Stomach (tissue), 9 donors: ENCODE results near the gene PLEKHA5. TPM values are rescaled to one million over a fixed set of nuclear protein-coding genes. Genes with fewer than 3 reads are reported as not detected.

Source experiments
- DNase-seq, 2 donors: peaks; one replicate each; pipeline versions ENCODE4 v3.0.0 to v3.0.0-alpha.2; 2013 to 2019
- H3K27ac ChIP-seq, 5 donors: fragments of 200-600 bp in 4 of 5; sonication (generic) in 4 of 5; one replicate each; pipeline ENCODE4 v1.5.1; 2013 to 2019; ENCODE audit warnings: mild to moderate bottlenecking in 1 of 5, moderate library complexity in 1 of 5
- H3K27me3 ChIP-seq, 3 donors: fragments of 200-600 bp; sonication (generic); one replicate each; pipeline ENCODE4 v1.5.1; 2017 to 2019; ENCODE audit warnings: mixed run types in 1 of 3
- H3K36me3 ChIP-seq, 4 donors: fragments of 200-600 bp; sonication (generic); 1 replicate in 3 of 4; 2 replicates in 1 of 4; pipeline ENCODE4 v1.5.1; 2016 to 2019
- H3K4me1 ChIP-seq, 4 donors: fragments of 200-600 bp; sonication (generic); one replicate each; pipeline ENCODE4 v1.5.1; 2016 to 2019
- H3K4me3 ChIP-seq, 4 donors: fragments of 200-600 bp; sonication (generic) in 3 of 4; one replicate each; pipeline ENCODE4 v1.5.1; 2016 to 2019; ENCODE audit warnings: mild to moderate bottlenecking in 1 of 4
- H3K9me3 ChIP-seq, 4 donors: fragments of 200-600 bp; sonication (generic); one replicate each; pipeline ENCODE4 v1.5.1; 2016 to 2019
- CTCF ChIP-seq, 7 experiments: fragments of 450-650 bp in 4 of 7; fragments of 200-600 bp in 3 of 7; sonication (generic) in 3 of 7; IDR thresholded peaks; one replicate each; pipeline ENCODE4 v1.5.1; 2016 to 2019; ENCODE audit warnings: antibody characterized with exemption in 7 of 7, control low read depth in 2 of 7, mild to moderate bottlenecking in 1 of 7
- EP300 ChIP-seq: sonication (generic); formaldehyde crosslinking; IDR thresholded peaks from one replicate; pipeline ENCODE4 v1.6.1; 2017; ENCODE audit warnings: antibody characterized with exemption
- POLR2A ChIP-seq, 4 donors: fragments of 450-650 bp; IDR thresholded peaks; one replicate each; pipeline ENCODE4 v1.6.1; 2016; ENCODE audit warnings: antibody characterized with exemption in 4 of 4, control low read depth in 2 of 4, mild to moderate bottlenecking in 1 of 4, moderate library complexity in 1 of 4
- POLR2AphosphoS5 ChIP-seq, 3 donors: sonication (generic); formaldehyde crosslinking; IDR thresholded peaks; one replicate each; pipeline ENCODE4 v1.6.1; 2016; ENCODE audit warnings: antibody characterized with exemption in 3 of 3
- WGBS, 5 donors: extraction: QIAGEN DNeasy Blood & Tissue Kit in 3 of 5; methylation state at CpG; one replicate each; pipeline versions ENCODE4 v1.1.5 to v1.1.7; 2013 to 2018; 5-methylcytosine and 5-hydroxymethylcytosine counted together
- intact Hi-C: fragments of 100-400 bp; cut with DNase I; formaldehyde crosslinking; loops from one replicate; pipeline ENCODE4 v1.15.1; 2023; ENCODE audit warnings: low total_unique reads
- polyA plus RNA-seq, 3 donors: library from polyadenylated mRNA; stranded (reverse); fragments of 200-250 nt; gene quantifications; one replicate each; pipeline ENCODE4 v1.2.3, GENCODE V29; 2013
- total RNA-seq, 5 donors: library from RNA; depleted of rRNA; stranded (reverse); fragments of >200 nt; gene quantifications; one replicate each; pipeline versions ENCODE4 v1.1.0 to v1.2.3, GENCODE V29; 2014 to 2016
- donor health status: healthy with polysubstance abuse.
- donor health status: Bipolar disorder and iron deficiency.
- donor health status: healthy.

PLEKHA5 gene
- total and polyA plus RNA-seq, 8 donors, result 13.8 to 156 (median 36.6) TPM

- intact Hi-C loops, result no loop called here
- Histone ChIP-seq H3K27me3 (no peaks in the 10 kb centered on the region), H3K4me3 (no peak overlapping the region), H3K9me3 (no peaks in the 10 kb centered on the region), H3K27ac (peak overlapping the region in 1 of 5 donors; percentile 21), H3K36me3 (no peaks in the 10 kb centered on the region), H3K4me1 (peaks cover 15 to 76% (median 51%) of the 10 kb centered on the region in 4 donors)
- TF ChIP-seq CTCF (IDR thresholded peaks at IDR 0.05), result no peak
- TF ChIP-seq POLR2A (IDR thresholded peaks at IDR 0.05), result no peak
- no peak for TF ChIP-seq POLR2AphosphoS5 (IDR thresholded peaks at IDR 0.05)
- TF ChIP-seq EP300, result no peak
- WGBS, 5 donors, result 83 to 97% (median 91%) methylated on average over 1 of the region's 1 CpG
- DNase-seq, result no peak
Observed at GRCh38 chr12:19191089-19191488, 61.6 kb downstream of the PLEKHA5 start.

- TF ChIP-seq CTCF (IDR thresholded peaks at IDR 0.05) (no peak), POLR2A (IDR thresholded peaks at IDR 0.05) (no peak), EP300 (no peak), POLR2AphosphoS5 (IDR thresholded peaks at IDR 0.05) (no peak)
- H3K36me3 ChIP-seq, result no peaks in the 10 kb centered on the region
- intact Hi-C loops, result no loop called here
- peaks cover 15 to 76% (median 46%) of the 10 kb centered on the region in 4 donors for H3K4me1 ChIP-seq
- no peaks in the 10 kb centered on the region for H3K9me3 ChIP-seq
- H3K27me3 ChIP-seq, result no peaks in the 10 kb centered on the region
- DNase-seq, result no peak
- no peak overlapping the region for H3K4me3 ChIP-seq
- no peak overlapping the region for H3K27ac ChIP-seq
- 86 to 94% (median 90%) methylated on average over 5 of the region's 5 CpGs for WGBS, 5 donors
Observed at GRCh38 chr12:19191563-19191962, 62.0 kb downstream of the PLEKHA5 start.

- Histone ChIP-seq H3K27me3 (no peaks in the 10 kb centered on the region), H3K36me3 (no peaks in the 10 kb centered on the region), H3K4me3 (no peak overlapping the region), H3K27ac (no peak overlapping the region), H3K9me3 (no peaks in the 10 kb centered on the region), H3K4me1 (peaks cover 11 to 66% (median 36%) of the 10 kb centered on the region in 4 donors)
- no peak for TF ChIP-seq POLR2AphosphoS5 (IDR thresholded peaks at IDR 0.05)
- TF ChIP-seq POLR2A (IDR thresholded peaks at IDR 0.05), result no peak
- WGBS, 5 donors, result 26 to 50% (median 41%) methylated on average over 1 of the region's 1 CpG
- intact Hi-C loops, result no loop called here
- DNase-seq, result no peak
Observed at GRCh38 chr12:19192710-19193109, 63.2 kb downstream of the PLEKHA5 start.

GRCh38 chr12:19194963-19195362 lies 65.4 kb downstream of the PLEKHA5 start:
- no peak for DNase-seq
- Histone ChIP-seq H3K9me3 (no peaks in the 10 kb centered on the region), H3K36me3 (no peaks in the 10 kb centered on the region), H3K4me1 (peaks cover 11 to 74% (median 34%) of the 10 kb centered on the region in 4 donors), H3K4me3 (no peak overlapping the region), H3K27ac (no peak overlapping the region), H3K27me3 (no peaks in the 10 kb centered on the region)
- intact Hi-C loops, result no loop called here
- no peak for TF ChIP-seq CTCF (IDR thresholded peaks at IDR 0.05)
- TF ChIP-seq POLR2A (IDR thresholded peaks at IDR 0.05), result no peak
- no peak for TF ChIP-seq POLR2AphosphoS5 (IDR thresholded peaks at IDR 0.05)
- 82 to 89% (median 84%) methylated on average over 4 of the region's 4 CpGs for WGBS, 5 donors

DNA sequence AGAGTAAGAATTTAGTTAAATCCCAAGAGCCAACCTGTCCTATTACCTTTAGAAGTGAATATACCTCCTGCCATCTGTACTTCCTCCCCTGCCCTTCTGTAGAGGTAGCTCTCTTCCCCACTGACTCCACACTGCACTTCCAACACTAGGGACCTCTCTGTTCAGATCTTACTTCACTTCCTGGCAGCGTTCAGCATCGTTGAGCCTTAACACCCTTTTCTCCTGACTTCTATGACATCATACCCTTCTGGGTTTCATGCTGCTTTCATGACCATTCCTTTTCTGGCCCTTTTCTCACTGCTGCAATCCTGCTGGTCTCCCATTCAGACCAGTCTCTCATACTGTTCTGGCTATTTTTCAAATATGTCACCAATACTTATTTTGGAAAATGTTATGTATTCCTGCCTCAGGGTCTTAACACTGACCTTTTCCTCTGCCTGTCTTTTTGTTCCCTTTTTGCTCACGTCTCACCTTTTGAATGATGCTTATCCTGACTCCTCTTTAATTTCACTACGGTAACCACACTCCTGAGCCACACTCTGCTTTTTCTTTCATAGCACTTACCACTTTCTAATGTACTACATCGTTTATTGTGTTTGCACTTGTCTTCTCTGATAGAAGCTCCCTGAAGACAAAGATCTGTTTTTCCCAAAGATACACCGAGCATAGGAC lies 67.6 kb downstream of the PLEKHA5 start:
- no peak for DNase-seq
- TF ChIP-seq CTCF (IDR thresholded peaks at IDR 0.05) (no peak), EP300 (no peak), POLR2AphosphoS5 (IDR thresholded peaks at IDR 0.05) (no peak), POLR2A (IDR thresholded peaks at IDR 0.05) (no peak)
- intact Hi-C loops, result no loop called here
- Histone ChIP-seq H3K36me3 (no peaks in the 10 kb centered on the region), H3K27ac (no peak overlapping the region), H3K9me3 (no peaks in the 10 kb centered on the region), H3K4me1 (peaks cover 5 to 55% (median 17%) of the 10 kb centered on the region in 4 donors), H3K27me3 (no peaks in the 10 kb centered on the region), H3K4me3 (no peak overlapping the region)
- 66 to 71% (median 68%) methylated on average over 6 of the region's 6 CpGs for WGBS, 5 donors
